Fibroblast of peridontal ligament (primary cell): ENCODE measurements around the gene EIF3I.

Source experiments
- DNase-seq: peaks from one replicate; pipeline ENCODE4 v3.0.0-alpha.2; 2010; ENCODE audit errors: extremely low read depth

EIF3I gene

GRCh38 chr1:32266921-32267591 lies 44.8 kb downstream of the EIF3I start:
- peak; percentile 77 for DNase-seq

- no peak for DNase-seq
Observed at GRCh38 chr1:32269744-32270143, 47.5 kb downstream of the EIF3I start.

- no peak for DNase-seq
Observed at GRCh38 chr1:32272557-32273390, 50.6 kb downstream of the EIF3I start.

GRCh38 chr1:32273391-32274208 lies 51.4 kb downstream of the EIF3I start:
- no peak for DNase-seq

- no peak for DNase-seq
Observed at GRCh38 chr1:32274646-32275340, 52.6 kb downstream of the EIF3I start.

GRCh38 chr1:32275424-32275823 lies 53.2 kb downstream of the EIF3I start:
- no peak for DNase-seq

- DNase-seq: no peak
Observed at GRCh38 chr1:32276032-32276782, 54.0 kb downstream of the EIF3I start.
